Activated CD8-positive, alpha-beta memory T cell treated with anti-CD3 and anti-CD28 coated beads, Interleukin-2, amount 10 ng/mL, durations not matched to agents 7 days and 5 days (primary cell): ENCODE results near the gene FAAP100. TPM values are rescaled to one million over a fixed set of nuclear protein-coding genes. Genes with fewer than 3 reads are reported as not detected.
A peak's percentile ranks its signal among the peaks of the same experiment; 100 is the strongest.
"Not testable (repeated sequence)": the region's sequence is repeated elsewhere in the genome, so short reads cannot be mapped to it uniquely, and the experiment has no call there.

Experiments
- ATAC-seq: fragments of 150-1000 bp; cut with Tn5 transposase; one replicate; pipeline ENCODE4 v1.10.0; 2021; ENCODE audit warnings: moderate library complexity
- CTCF ChIA-PET: fragments of 350-600 bp; sonication (Branson Sonifier 250); formaldehyde crosslinking; loops from one replicate; lab custom pipeline; 2021; ENCODE audit warnings: antibody characterized with exemption; lab: Charles Lee
- DNase-seq: peaks from one replicate; pipeline ENCODE4 v3.0.0-alpha.2; 2020
- H3K27ac Mint-ChIP-seq: one replicate; pipeline ENCODE4 v1.8.0; 2021; ENCODE audit warnings: mild to moderate bottlenecking, mixed read lengths
- H3K27me3 Mint-ChIP-seq: one replicate; pipeline ENCODE4 v1.8.0; 2021; ENCODE audit warnings: mixed read lengths
- H3K36me3 Mint-ChIP-seq: one replicate; pipeline ENCODE4 v1.8.0; 2021; ENCODE audit warnings: mild to moderate bottlenecking, mixed read lengths
- H3K4me1 Mint-ChIP-seq: one replicate; pipeline ENCODE4 v1.8.0; 2021; ENCODE audit warnings: mixed read lengths
- H3K4me3 Mint-ChIP-seq: one replicate; pipeline ENCODE4 v1.8.0; 2021; ENCODE audit warnings: mild to moderate bottlenecking, moderate library complexity, mixed read lengths
- H3K9me3 Mint-ChIP-seq: one replicate; pipeline ENCODE4 v1.8.0; 2022; ENCODE audit warnings: low read depth, mixed read lengths
- total RNA-seq, 2 experiments: library from RNA; stranded (reverse); gene quantifications; one replicate each; pipeline ENCODE4 v1.2.3, GENCODE V29; 2021

The FAAP100 gene
- total RNA-seq, 2 experiments from 2014 or later = 39.8 to 44.5 TPM

DNA sequence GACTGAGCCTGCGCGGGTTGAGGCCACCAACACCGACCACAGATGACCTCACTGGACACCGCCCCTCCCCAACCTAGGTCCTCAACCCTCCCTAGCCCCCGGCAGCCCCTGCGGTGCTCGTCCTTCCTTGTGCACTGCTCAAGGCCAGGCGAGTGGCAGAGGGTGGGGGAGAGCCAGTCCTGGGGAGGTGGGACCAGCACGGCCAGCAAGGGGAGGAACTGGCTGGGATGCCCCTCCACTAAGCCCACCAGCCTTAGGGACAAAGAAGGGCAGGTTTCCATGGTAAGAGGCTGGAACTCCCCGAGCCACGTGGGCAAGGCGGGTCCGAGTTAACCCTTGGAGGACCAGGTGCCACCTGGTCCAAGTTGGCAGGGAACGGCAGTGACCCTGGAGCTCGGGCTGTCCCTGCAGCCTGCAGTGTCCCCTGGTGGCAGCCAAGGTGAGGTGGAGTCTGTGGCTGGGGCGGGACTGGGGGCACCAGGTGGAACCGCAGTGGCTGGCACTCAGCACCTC is 14.8 kb downstream of the FAAP100 start:
- H3K36me3 Mint-ChIP-seq = no peaks in the 10 kb centered on the region
- peak; percentile 47 for DNase-seq
- CTCF ChIA-PET = interaction anchor here (1.0 to 1.7 kb wide), 4 partner anchors 22 to 284 kb away, joined by 3 to 5 read pairs (median 3); no protein-coding TSS in a partner anchor
- H3K9me3 Mint-ChIP-seq = no peaks in the 10 kb centered on the region
- H3K4me3 Mint-ChIP-seq = no peak overlapping the region
- no peak overlapping the region for H3K27ac Mint-ChIP-seq
- peaks cover 14% of the 10 kb centered on the region for H3K27me3 Mint-ChIP-seq
- H3K4me1 Mint-ChIP-seq = peaks cover 2% of the 10 kb centered on the region
- peak; percentile 27 for ATAC-seq

DNA sequence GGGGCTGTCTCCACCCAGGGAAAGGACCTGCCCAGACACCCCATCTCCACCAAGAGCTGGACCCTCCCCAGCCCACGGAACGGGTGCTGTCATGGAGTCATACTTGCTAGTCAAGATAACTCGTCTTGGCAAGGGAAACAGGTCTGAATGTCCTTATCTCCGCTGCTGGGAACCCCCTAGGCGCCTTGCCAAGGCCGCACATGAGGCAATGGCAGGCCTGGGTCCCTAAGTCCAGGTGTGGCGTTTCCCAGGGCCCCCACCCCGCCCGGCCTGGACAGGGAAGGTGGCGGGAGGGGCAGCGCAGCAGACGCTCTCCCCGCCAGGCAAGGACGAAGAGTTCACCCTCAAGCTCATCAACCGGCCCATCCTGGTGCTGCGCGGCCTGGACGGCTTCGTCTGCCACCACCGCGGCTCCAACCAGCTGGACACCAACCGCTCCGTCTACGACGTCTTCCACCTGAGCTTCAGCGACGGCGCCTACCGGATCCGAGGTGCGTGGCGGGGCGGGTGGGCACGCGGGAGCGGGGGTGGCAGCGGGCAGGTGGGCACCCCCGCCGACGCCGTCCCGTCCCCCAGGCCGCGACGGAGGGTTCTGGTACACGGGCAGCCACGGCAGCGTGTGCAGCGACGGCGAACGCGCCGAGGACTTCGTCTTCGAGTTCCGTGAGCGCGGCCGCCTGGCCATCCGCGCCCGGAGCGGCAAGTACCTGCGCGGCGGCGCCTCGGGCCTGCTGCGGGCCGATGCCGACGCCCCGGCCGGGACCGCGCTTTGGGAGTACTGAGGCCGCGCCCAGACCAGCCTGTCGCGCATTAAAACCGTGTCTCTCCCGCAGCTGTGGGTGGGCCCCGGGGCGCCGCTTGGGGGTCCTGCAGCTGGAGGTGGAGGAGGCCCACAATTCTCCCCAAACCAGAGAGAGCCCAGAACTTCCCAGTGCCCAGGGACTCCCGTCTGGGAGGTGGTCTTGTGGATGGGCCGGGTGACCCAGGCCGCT is 15.6 kb downstream of the FAAP100 start:
- H3K27ac Mint-ChIP-seq = no peak overlapping the region
- H3K4me1 Mint-ChIP-seq = peaks cover 2% of the 10 kb centered on the region
- H3K4me3 Mint-ChIP-seq = no peak overlapping the region
- H3K36me3 Mint-ChIP-seq = no peaks in the 10 kb centered on the region
- ATAC-seq (no peak), DNase-seq (no peak)
- peaks cover 14% of the 10 kb centered on the region for H3K27me3 Mint-ChIP-seq
- CTCF ChIA-PET = interaction anchor here (1.0 to 1.7 kb wide), 3 partner anchors 21 to 283 kb away, joined by 3 read pairs; no protein-coding TSS in a partner anchor
- no peaks in the 10 kb centered on the region for H3K9me3 Mint-ChIP-seq

GRCh38 chr17:81535480-81536298 is 16.5 kb downstream of the FAAP100 start:
- Mint-ChIP-seq H3K4me1 (peaks cover 2% of the 10 kb centered on the region), H3K4me3 (no peak overlapping the region), H3K9me3 (no peaks in the 10 kb centered on the region), H3K27me3 (peaks cover 14% of the 10 kb centered on the region), H3K27ac (no peak overlapping the region), H3K36me3 (no peaks in the 10 kb centered on the region)
- ATAC-seq (no peak), DNase-seq (no peak)
- CTCF ChIA-PET = no interaction called here

GRCh38 chr17:81535007-81535328 is 17.2 kb downstream of the FAAP100 start:
- H3K4me3 Mint-ChIP-seq = no peak overlapping the region
- no peaks in the 10 kb centered on the region for H3K36me3 Mint-ChIP-seq
- no peak for ATAC-seq
- peaks cover 2% of the 10 kb centered on the region for H3K4me1 Mint-ChIP-seq
- CTCF ChIA-PET = no interaction called here
- no peak for DNase-seq
- H3K27ac Mint-ChIP-seq = no peak overlapping the region
- H3K27me3 Mint-ChIP-seq = peaks cover 14% of the 10 kb centered on the region
- no peaks in the 10 kb centered on the region for H3K9me3 Mint-ChIP-seq

GRCh38 chr17:81534157-81535006 is 17.8 kb downstream of the FAAP100 start:
- peaks cover 2% of the 10 kb centered on the region for H3K4me1 Mint-ChIP-seq
- no peak overlapping the region for H3K4me3 Mint-ChIP-seq
- no peak overlapping the region for H3K27ac Mint-ChIP-seq
- no peaks in the 10 kb centered on the region for H3K9me3 Mint-ChIP-seq
- no peaks in the 10 kb centered on the region for H3K36me3 Mint-ChIP-seq
- peaks cover 14% of the 10 kb centered on the region for H3K27me3 Mint-ChIP-seq
- ATAC-seq (no peak), DNase-seq (no peak)
- CTCF ChIA-PET = no interaction called here

DNA sequence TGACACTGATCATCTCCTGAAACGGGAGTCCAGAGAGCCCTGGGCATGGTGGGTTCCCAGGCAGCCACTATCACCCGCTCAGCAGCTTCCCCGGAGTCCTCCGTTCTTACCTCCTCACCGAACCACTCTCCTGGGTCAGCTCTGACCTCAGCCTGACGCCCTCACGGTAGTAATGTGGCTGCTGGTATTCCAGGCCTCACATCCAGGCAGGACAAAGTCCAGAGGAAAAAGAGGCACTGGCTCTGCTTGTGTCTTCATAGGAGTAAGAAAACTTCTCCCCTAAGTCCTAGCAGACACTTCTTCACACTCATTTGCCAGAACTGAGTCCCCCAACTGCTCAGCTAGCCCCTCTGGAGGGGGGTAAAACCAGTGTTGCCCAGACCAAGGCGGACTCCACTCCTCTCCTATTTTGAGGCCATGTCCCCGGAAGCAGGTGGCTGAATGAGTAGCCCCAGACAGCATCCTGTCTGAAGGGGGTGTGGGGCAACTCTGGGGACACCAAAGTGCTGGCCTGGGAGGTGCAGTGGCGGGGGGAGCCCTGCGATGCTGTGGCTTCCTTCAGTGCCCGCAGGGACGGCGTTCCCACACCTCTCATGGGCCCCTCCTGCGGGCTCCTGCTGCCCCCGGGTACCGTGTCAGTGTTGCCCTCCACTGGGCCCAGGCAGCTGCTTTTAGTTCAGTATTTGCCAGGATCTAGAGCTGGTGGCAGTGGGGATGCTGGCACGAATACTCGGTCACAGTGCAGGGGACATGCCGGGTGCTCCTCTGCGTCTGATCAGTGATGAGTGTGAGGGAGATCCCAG is 18.6 kb downstream of the FAAP100 start:
- no peak for ATAC-seq
- H3K4me3 Mint-ChIP-seq = no peak overlapping the region
- peaks cover 14% of the 10 kb centered on the region for H3K27me3 Mint-ChIP-seq
- no peak overlapping the region for H3K27ac Mint-ChIP-seq
- H3K36me3 Mint-ChIP-seq = no peaks in the 10 kb centered on the region
- no peaks in the 10 kb centered on the region for H3K9me3 Mint-ChIP-seq
- peaks cover 2% of the 10 kb centered on the region for H3K4me1 Mint-ChIP-seq
- no peak for DNase-seq
- CTCF ChIA-PET = no interaction called here

GRCh38 chr17:81532490-81533287 is 19.5 kb downstream of the FAAP100 start:
- Mint-ChIP-seq H3K9me3 (no peaks in the 10 kb centered on the region), H3K27ac (no peak overlapping the region), H3K4me3 (no peak overlapping the region), H3K27me3 (peaks cover 11% of the 10 kb centered on the region), H3K36me3 (no peaks in the 10 kb centered on the region), H3K4me1 (peaks cover 2% of the 10 kb centered on the region)
- DNase-seq (no peak), ATAC-seq (no peak)
- CTCF ChIA-PET = no interaction called here

GRCh38 chr17:81531998-81532404 is 20.2 kb downstream of the FAAP100 start:
- H3K9me3 Mint-ChIP-seq, ATAC-seq, H3K4me3 Mint-ChIP-seq, H3K27me3 Mint-ChIP-seq, H3K4me1 Mint-ChIP-seq, DNase-seq, H3K36me3 Mint-ChIP-seq, H3K27ac Mint-ChIP-seq, CTCF ChIA-PET: not testable (repeated sequence)

DNA sequence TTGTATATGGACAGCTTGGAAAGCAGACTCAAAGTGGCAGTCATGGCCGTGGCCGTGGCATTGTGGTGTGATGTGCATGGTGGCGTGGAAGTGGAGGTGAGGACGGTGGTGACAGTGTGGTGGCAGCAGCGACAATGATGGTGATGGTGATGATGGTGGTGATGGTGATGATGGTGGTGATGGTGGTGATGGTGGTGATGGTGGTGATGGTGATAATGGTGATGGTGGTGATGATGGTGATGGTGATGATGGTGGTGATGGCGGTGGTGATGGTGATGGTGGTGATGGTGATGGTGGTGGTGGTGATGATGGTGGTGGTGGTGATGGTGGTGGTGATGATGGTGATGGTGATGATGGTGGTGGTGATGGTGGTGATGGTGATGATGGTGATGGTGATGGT is 21.1 kb downstream of the FAAP100 start:
- H3K27ac Mint-ChIP-seq, ATAC-seq, H3K4me3 Mint-ChIP-seq, H3K9me3 Mint-ChIP-seq, H3K36me3 Mint-ChIP-seq, H3K27me3 Mint-ChIP-seq, CTCF ChIA-PET, DNase-seq, H3K4me1 Mint-ChIP-seq: not testable (repeated sequence)

DNA sequence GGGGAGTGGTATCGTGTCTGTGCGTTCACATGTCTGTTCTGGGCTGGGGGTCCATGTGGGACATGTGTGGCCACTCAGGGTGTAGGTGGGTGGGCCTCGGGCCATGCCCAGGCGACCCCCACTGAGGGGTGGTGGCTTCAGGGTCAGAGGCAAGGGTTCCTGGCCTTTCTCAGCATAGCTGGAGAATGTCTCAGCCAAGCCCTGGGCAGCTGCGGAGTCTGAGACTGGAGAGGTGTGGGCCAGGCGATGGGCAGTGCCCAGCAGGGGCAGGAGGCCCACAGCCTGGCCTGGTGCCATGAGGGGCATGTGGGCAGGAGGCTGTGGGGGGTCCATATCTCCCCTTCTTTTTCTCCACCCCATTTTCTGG is 22.7 kb downstream of the FAAP100 start:
- CTCF ChIA-PET = no interaction called here
- Mint-ChIP-seq H3K9me3 (no peaks in the 10 kb centered on the region), H3K4me3 (no peak overlapping the region), H3K27me3 (no peaks in the 10 kb centered on the region), H3K36me3 (no peaks in the 10 kb centered on the region), H3K27ac (no peak overlapping the region), H3K4me1 (peaks cover 2% of the 10 kb centered on the region)
- no peak for DNase-seq
- ATAC-seq = no peak

- Mint-ChIP-seq H3K27ac (no peak overlapping the region), H3K9me3 (no peaks in the 10 kb centered on the region), H3K4me3 (no peak overlapping the region), H3K36me3 (no peaks in the 10 kb centered on the region), H3K4me1 (peaks cover 2% of the 10 kb centered on the region), H3K27me3 (no peaks in the 10 kb centered on the region)
- ATAC-seq (no peak), DNase-seq (no peak)
- CTCF ChIA-PET = no interaction called here
Observed at GRCh38 chr17:81528651-81529436, 23.3 kb downstream of the FAAP100 start.
